A172 (cell line): Measurements from ENCODE around the gene NRG3. TPM values are rescaled to one million over a fixed set of nuclear protein-coding genes. Genes with fewer than 3 reads are reported as not detected.

Source experiments
- DNase-seq: peaks from one replicate; pipeline ENCODE4 v3.0.0-alpha.2; 2015; ENCODE audit warnings: low spot score
- total RNA-seq: library from RNA; depleted of rRNA; stranded (reverse); fragments of >200 nt; shearing (Covaris generic); gene quantifications from 2 replicates; pipeline ENCODE4 v1.2.3, GENCODE V29; 2014

NRG3 gene
- total RNA-seq, 1 experiment from 2014 or later, result 0.16 TPM

DNA sequence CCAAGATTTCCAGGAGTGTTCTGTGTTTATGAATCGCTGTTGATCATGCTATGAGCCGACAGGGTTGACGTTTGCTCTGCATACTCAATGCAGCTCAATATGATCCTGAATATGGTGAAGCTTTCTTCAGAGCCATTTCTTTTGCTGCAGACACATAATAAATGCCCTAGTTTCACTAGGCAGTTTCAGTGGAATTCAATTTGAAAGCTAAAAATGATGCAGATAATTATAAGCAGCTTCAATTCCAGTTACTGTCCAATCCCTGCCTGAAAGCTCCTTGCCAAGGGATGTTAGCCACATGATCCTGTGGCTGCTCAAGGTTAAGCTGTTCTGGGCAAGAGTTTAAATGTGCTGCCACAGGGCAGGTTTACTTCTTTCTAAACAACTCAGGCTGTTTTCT lies 805.6 kb downstream of the NRG3 start:
- DNase-seq, result no peak

GRCh38 chr10:82683945-82684344 lies 809.0 kb downstream of the NRG3 start:
- DNase-seq, result no peak

DNA sequence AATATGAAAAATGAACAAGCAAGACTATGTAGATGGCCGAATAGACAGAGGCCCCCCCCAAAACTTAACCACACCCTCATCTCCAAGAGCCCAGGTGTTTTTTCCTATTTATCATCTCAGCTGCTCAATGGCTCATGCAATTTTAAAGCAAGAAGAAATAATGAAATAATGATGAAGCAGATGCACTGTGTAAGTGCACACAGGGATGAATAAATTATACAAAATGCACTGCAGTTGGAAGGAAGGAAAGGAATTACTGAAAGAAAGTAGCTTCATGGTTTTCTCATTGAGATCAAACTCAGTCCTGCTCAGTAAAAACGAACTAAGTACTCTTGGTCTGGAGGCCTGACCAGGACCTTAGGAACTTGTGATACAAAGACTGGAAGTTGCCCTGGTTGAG lies 810.1 kb downstream of the NRG3 start:
- no peak for DNase-seq

- no peak for DNase-seq
These were observed 816.2 kb downstream of the NRG3 start for GRCh38 chr10:82691211-82691610.

DNA sequence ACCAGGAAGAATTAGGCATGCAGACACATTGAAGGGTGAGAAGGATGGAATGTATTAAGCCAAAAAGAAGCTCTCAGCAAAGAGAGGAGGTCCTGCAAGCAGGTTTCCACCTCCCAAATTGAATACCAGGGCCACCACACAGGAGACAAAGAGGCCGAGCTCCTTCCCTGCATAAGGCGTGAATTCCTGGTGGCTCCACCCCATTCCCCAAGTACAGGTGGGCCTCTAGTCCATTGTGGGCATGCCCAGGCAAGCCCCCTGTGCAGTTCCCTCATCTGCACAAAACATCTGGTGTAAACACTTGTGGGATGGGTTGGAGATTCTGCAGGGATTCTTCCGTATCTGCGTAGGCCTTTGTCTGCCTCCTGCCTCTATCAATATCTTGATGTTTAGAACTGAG lies 817.5 kb downstream of the NRG3 start:
- DNase-seq, result no peak

- DNase-seq, result no peak
These were observed 846.8 kb downstream of the NRG3 start for GRCh38 chr10:82721831-82722230.

GRCh38 chr10:82722273-82722672 lies 847.3 kb downstream of the NRG3 start:
- no peak for DNase-seq

DNA sequence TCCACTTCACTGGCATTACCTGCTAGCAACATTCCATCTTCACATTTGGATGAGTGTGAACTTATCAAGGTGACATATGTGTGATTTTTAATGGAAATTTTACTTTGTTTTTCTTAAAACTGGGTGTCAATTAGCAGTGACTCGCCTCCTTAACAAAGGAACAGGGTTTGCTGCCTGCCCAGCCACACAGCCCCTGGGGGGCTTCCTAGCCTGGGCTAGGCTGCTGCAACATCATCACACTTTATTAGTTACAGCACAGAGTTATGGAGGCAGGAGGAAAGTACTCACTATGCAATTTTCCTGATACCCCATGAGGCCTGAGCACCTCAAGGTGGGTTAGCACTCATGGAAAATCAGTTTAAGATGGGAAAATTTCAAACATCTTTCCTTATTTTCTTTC lies 861.3 kb downstream of the NRG3 start:
- DNase-seq, result no peak

GRCh38 chr10:82737549-82737948 lies 862.6 kb downstream of the NRG3 start:
- no peak for DNase-seq

DNA sequence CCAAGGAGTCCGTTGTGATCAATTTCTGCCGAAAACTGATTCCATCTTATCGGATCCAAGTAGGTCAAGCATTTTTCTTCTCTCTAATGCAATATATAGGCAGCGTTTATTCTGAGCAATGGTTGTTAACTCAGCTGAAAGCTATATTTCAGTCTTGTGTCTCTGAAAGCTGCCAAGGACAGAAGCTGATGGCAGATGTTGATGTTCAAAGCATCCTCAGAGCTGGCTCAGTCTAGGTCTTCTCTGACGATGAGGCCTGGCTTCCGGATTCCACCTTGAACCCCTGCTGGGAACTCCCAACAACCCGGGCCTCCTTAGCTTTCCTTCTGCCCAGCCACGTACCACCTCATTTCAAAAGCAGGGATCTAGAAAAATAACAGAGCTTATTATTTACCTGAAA lies 863.6 kb downstream of the NRG3 start:
- no peak for DNase-seq

DNA sequence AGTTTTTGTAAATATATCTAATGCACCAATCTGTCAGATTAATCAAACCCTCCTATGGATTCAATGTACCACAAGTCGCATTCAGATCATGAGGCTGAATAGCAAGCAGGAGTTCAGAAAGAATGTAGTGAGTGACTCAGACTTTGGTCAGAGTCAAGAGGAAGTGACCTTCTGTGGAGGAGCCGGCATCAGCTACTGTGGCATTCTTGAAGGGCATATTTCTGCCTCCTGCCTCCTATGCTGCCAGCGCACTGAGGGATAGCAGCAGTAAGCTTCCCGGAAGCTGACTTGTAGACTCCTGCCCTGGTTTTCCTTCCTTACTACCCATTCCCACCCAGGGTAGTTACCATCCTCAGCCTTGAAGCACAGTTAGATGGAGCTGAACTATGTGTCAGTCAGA lies 867.5 kb downstream of the NRG3 start:
- peak; percentile 95 for DNase-seq

- DNase-seq, result no peak
These were observed 867.9 kb downstream of the NRG3 start for GRCh38 chr10:82742898-82743297.

GRCh38 chr10:82750538-82750937 lies 875.5 kb downstream of the NRG3 start:
- DNase-seq, result no peak

DNA sequence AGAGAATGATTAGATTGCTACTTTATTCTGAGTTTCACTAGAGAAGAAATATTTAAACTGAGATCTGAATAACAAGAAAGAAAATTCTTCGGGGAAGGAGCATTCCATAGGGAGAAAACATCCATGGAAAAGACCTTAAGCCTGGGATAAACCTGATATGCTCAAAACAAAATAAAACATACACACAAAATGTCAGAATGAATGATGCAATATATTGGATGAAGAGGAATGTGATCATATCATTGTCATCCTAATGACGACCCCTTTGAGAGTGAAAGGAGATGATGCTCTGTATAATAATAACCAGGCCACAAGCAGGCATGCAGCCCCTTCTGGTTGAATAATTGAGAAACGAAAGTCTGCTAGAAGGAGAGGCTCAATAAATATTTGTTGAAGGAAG lies 882.4 kb downstream of the NRG3 start:
- no peak for DNase-seq

GRCh38 chr10:82757901-82758300 lies 882.9 kb downstream of the NRG3 start:
- DNase-seq, result no peak

DNA sequence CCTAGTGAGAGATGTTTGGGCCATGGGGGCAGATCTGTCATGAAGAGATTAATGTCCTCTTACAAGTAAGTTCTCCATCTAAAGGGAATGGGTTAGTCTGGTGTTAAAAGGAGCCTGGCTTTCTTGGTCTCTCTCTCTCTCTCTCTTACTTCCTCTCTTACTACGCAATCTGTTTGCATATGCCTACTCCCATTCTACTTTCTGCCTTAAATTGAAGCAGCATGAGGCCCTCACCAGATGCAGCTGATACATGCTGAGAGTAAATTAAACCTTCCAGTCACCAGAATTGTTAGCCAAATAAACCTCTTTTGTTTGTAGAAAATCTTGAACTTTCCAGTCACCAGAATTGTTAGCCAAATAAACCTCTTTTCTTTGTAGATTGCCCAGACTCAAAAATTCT lies 884.1 kb downstream of the NRG3 start:
- DNase-seq, result no peak

GRCh38 chr10:82762641-82763040 lies 887.6 kb downstream of the NRG3 start:
- DNase-seq, result no peak

GRCh38 chr10:82768040-82768439 lies 893.0 kb downstream of the NRG3 start:
- no peak for DNase-seq

GRCh38 chr10:82778908-82779307 lies 903.9 kb downstream of the NRG3 start:
- no peak for DNase-seq

- DNase-seq, result peak; percentile 25
These were observed 921.5 kb downstream of the NRG3 start for GRCh38 chr10:82796510-82796909.

GRCh38 chr10:82801289-82801688 lies 926.3 kb downstream of the NRG3 start:
- DNase-seq, result no peak

DNA sequence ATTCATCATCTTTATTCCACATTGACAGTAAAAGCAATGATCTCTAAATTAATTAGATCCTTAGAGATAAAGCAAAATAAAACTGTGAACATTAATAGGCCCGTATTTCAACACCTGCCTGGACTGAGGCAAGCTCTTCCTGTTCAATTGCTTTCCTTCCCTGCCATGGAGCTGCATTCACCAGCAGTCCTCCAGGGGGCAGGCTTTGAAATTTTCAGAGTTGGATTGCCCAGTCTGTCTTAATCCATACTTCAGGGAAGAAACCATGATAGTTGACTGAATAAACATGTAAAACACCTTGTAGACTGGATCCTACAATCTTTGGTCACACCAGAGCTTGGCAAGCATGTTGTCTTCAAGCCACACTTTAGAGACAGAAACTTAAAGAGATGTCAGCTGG lies 936.6 kb downstream of the NRG3 start:
- peak; percentile 22 for DNase-seq

- peak; percentile 55 for DNase-seq
These were observed 938.9 kb downstream of the NRG3 start for GRCh38 chr10:82813856-82814255.

DNA sequence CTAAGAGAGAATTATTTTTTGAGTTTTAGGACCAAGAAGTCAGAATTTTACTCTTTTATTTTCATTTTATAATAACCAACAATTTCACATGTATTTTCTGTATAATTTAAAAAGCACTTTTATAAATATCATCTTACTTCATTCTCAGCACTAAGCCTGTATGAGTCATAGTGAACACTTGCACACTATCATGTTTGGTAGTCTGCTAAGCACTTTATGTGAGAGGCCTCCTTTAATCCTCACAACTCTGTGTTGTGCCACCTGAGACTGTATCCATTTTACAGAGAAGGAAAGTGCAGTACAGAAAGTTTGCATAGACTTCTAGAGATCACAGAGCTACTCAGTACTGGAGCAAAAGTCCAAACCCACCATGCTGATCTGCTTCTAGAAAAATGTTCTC lies 939.6 kb downstream of the NRG3 start:
- peak; percentile 11 for DNase-seq

DNA sequence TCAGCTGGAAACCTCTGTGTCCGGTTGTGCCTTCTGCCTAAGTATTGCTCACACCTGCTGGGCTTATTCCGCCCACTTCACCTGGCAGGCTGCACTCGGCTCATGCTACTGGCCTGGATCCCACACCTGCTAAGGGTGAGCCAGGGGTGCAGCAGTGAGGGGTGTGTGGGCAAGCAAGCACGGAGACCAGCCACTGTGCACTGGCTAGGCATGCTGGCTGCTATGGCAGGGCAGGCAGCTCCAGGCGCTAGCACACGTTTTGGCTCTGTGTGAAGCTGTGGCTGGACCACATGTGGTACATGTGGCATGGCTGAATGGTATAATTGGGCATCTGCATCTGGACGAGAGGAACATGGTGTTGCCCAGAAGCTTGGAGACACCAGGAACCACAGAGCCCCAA lies 940.7 kb downstream of the NRG3 start:
- no peak for DNase-seq
